Heart right ventricle (tissue), 16 donors: ENCODE data around the gene MBNL1. TPM values are rescaled to one million over a fixed set of nuclear protein-coding genes. Genes with fewer than 3 reads are reported as not detected.

Source experiments
- ATAC-seq, 8 donors: fragments of 200-7000 bp; cut with Tn5 transposase; one replicate each; pipeline ENCODE4 v1.9.1; 2020; ENCODE audit warnings: mild to moderate bottlenecking in 8 of 8, moderate library complexity in 8 of 8, moderate number of reproducible peaks in 1 of 8
- DNase-seq, 2 donors: peaks; one replicate each; pipeline ENCODE4 v3.0.0-alpha.2; 2020
- H3K27ac ChIP-seq, 10 donors: fragments of 200-600 bp; sonication (generic) in 2 of 10; one replicate each; pipeline versions ENCODE4 v1.5.0 to v1.8.0; 2020 to 2022; ENCODE audit warnings: mild to moderate bottlenecking in 3 of 10
- H3K27me3 ChIP-seq, 7 donors: fragments of 200-600 bp; one replicate each; pipeline ENCODE4 v1.8.0; 2021 to 2022; ENCODE audit warnings: mild to moderate bottlenecking in 2 of 7
- H3K36me3 ChIP-seq, 9 donors: fragments of 200-600 bp; sonication (generic) in 1 of 9; one replicate each; pipeline versions ENCODE4 v1.5.0 to v1.8.0; 2020 to 2022; ENCODE audit warnings: mild to moderate bottlenecking in 2 of 9
- H3K4me1 ChIP-seq, 9 donors: fragments of 200-600 bp; sonication (generic) in 1 of 9; one replicate each; pipeline versions ENCODE4 v1.5.0 to v1.8.0; 2020 to 2022; ENCODE audit warnings: mild to moderate bottlenecking in 4 of 9
- H3K4me3 ChIP-seq, 10 donors: fragments of 200-600 bp; sonication (generic) in 2 of 10; one replicate each; pipeline versions ENCODE4 v1.5.0 to v1.8.0; 2020 to 2022; ENCODE audit warnings: mild to moderate bottlenecking in 7 of 10, moderate library complexity in 2 of 10
- H3K9me3 ChIP-seq, 11 donors: fragments of 200-600 bp in 10 of 11; sonication (generic) in 2 of 11; one replicate each; pipeline versions ENCODE4 v1.5.0 to v1.8.0; 2013 to 2022; ENCODE audit warnings: mild to moderate bottlenecking in 2 of 11, control low read depth in 1 of 11, moderate library complexity in 1 of 11
- WGBS, 2 donors: extraction: QIAGEN DNeasy Blood & Tissue Kit; methylation state at CpG; one replicate each; pipeline ENCODE4 v1.1.7; 2013; ENCODE audit warnings: inconsistent platforms in 1 of 2; 5-methylcytosine and 5-hydroxymethylcytosine counted together
- intact Hi-C, 10 donors: fragments of 100-400 bp; cut with DNase I; formaldehyde crosslinking; loops; one replicate each; pipeline versions ENCODE4 v1.11.1 to v1.14.2; 2022
- polyA plus RNA-seq, 2 donors: library from polyadenylated mRNA; stranded (reverse); fragments of 200-250 nt; gene quantifications; one replicate each; pipeline ENCODE4 v1.2.3, GENCODE V29; 2013
- total RNA-seq, 10 donors: library from RNA; stranded (reverse); fragmentation: NEBNext Ultra II Directional in 3 of 10; extraction: Animal tissue kit (Norgen Biotek cat#: 25700) in 3 of 10; gene quantifications; one replicate each; pipeline versions ENCODE4 v1.2.1 to v1.2.4, GENCODE V29; 2021 to 2023
- TF ChIP-seq, protein P1 (sequence below), 9 donors: fragments of 200-600 bp; sonication (generic) in 2 of 9; IDR thresholded peaks; one replicate each; pipeline versions ENCODE4 v1.5.0 to v1.8.0; 2021 to 2022; ENCODE audit warnings: antibody characterized with exemption in 9 of 9, mild to moderate bottlenecking in 5 of 9, moderate library complexity in 1 of 9
- donor health status: Arrhythmogenic right ventricular cardiomyopathy.
- donor health status: ischemic (EF 13 %, LVEDD 7.1; RV severe dilation, severe dysfunction).
- donor health status: healthy with polysubstance abuse.
- donor health status: DM: no; HTN: yes; CAD: no.
- donor health status: DM: no; HTN: no; CAD: no.
- donor health status: ischemic (EF 25% LVEDD 6.9; RV normal size, moderate dysfunction).
- donor health status: ischemic (EF 25% LVEDD 5.7; RV mildly dilated, moderate dysfunction).
- donor health status: healthy.
- donor health status: DM: yes; HTN: yes; CAD: no.
- donor health status: Ischemic cardiomyopathy.
- donor health status: ischemic (EF 35%, LVEDD 5.7; RV mildly dilated, moderate dysfunction).
- donor health status: nonischemic (EF 11% LVEDD 7.7; RV severe dilation, severe dysfunction).
- donor health status: DM: yes; HTN: yes; CAD: no.
- donor health status: PGD.
- donor health status: ischemic (EF 29% LVEDD 5.4; RV normal size, mild dysfunction).
- donor health status: nonischemic (EF 23%, LVEDD 6.1; RV moderate dilation, normal function).

Gene MBNL1
- total and polyA plus RNA-seq, 12 donors = 33.1 to 236 (median 189) TPM

DNA sequence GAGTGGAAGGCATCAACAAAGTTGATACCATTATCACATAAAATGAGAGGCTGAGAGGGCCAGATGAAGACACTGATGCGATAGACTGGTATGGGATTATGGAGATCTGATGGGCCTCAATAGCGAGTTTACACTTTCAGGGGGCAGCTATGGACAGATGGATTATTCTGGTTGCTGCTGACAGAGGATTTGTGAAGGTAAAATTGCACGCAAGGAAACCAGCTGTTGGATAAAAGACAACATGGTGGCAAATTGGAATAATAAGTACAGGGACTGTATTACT lies 203.9 kb downstream of the MBNL1 start:
- 93 to 95% methylated on average over 3 of the region's 3 CpGs for WGBS, 2 donors
- H3K27ac ChIP-seq = no peak overlapping the region
- ATAC-seq = peak in 3 of 8 donors; percentile 11 to 56 (median 15)

DNA sequence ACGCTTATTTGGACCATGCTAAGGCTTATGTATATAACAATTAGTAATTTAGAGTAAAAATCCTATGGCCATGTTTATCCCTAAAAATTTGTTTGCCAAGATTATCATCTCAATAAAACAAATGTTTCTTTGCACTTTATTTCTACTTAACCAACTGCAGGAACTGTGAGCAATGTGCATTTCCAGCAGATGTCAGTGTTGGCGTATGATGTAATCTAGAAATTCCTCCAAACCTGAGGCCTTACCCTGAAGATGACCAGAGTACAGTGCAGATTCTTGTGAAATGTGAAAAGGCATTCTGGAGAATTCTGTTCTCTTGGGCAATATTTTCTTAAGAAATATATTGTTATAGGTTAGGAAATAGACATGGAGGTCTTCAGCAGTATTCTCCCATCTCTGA lies 205.9 kb downstream of the MBNL1 start:
- ATAC-seq (peak in 3 of 8 donors; percentile 52 to 63 (median 58)), DNase-seq (peak in 1 of 2 donors; percentile 26)
- Histone ChIP-seq H3K27ac (no peak overlapping the region), H3K36me3 (no peaks in the 10 kb centered on the region), H3K9me3 (peaks cover 0 to 17% (median 7%) of the 10 kb centered on the region in 11 donors), H3K4me3 (no peak overlapping the region), H3K4me1 (peaks cover 0 to 5% (median 0%) of the 10 kb centered on the region in 9 donors), H3K27me3 (no peaks in the 10 kb centered on the region)
- intact Hi-C loops = loop anchor here in 8 of 10 donors (2.0 to 10.0 kb wide), 6 partner anchors 48 to 400 kb away; no protein-coding TSS in a partner anchor
- WGBS, 2 donors = 84 to 93% methylated on average over 2 of the region's 2 CpGs
- TF ChIP-seq, protein P1, sequence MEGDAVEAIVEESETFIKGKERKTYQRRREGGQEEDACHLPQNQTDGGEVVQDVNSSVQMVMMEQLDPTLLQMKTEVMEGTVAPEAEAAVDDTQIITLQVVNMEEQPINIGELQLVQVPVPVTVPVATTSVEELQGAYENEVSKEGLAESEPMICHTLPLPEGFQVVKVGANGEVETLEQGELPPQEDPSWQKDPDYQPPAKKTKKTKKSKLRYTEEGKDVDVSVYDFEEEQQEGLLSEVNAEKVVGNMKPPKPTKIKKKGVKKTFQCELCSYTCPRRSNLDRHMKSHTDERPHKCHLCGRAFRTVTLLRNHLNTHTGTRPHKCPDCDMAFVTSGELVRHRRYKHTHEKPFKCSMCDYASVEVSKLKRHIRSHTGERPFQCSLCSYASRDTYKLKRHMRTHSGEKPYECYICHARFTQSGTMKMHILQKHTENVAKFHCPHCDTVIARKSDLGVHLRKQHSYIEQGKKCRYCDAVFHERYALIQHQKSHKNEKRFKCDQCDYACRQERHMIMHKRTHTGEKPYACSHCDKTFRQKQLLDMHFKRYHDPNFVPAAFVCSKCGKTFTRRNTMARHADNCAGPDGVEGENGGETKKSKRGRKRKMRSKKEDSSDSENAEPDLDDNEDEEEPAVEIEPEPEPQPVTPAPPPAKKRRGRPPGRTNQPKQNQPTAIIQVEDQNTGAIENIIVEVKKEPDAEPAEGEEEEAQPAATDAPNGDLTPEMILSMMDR (IDR thresholded peaks at IDR 0.05) = peak; percentile 7 to 76 (median 59)

More for the DNA sequence above, 203.9 kb downstream of the MBNL1 start:
- intact Hi-C loops = loop anchor here in 7 of 10 donors (5.0 to 10.0 kb wide), 5 partner anchors 50 to 398 kb away; no protein-coding TSS in a partner anchor
- peaks cover 0 to 5% (median 0%) of the 10 kb centered on the region in 9 donors for H3K4me1 ChIP-seq
- H3K9me3 ChIP-seq = peaks cover 0 to 14% (median 7%) of the 10 kb centered on the region in 11 donors
- H3K4me3 ChIP-seq = no peak overlapping the region
- no peaks in the 10 kb centered on the region for H3K36me3 ChIP-seq
- TF ChIP-seq, protein P1 (IDR thresholded peaks at IDR 0.05) = no peak
- no peak for DNase-seq
- H3K27me3 ChIP-seq = no peaks in the 10 kb centered on the region

DNA sequence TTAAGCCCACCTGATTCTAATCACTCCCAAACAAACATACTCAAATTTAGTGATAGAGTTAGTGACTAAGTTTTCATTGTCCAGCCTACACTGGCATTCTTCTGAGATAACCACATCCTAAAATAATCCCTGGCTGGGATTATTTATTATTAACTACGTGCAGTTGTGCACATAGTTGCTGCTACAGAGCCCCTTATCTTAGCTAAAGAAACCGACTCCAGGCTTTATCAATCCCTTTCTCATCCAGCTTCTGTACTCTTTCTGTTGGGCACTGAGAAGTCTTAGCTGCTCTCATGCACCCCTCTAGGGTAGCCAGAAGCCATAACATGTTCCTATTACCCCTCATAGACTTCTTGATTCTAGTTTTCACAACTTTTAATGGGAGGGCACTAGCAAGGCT lies 208.7 kb downstream of the MBNL1 start:
- intact Hi-C loops = loop anchor here in 7 of 10 donors (5.0 to 10.0 kb wide), 4 partner anchors 45 to 403 kb away; no protein-coding TSS in a partner anchor
- peaks cover 0 to 39% (median 10%) of the 10 kb centered on the region in 11 donors for H3K9me3 ChIP-seq
- H3K4me1 ChIP-seq = peaks cover 0 to 9% (median 0%) of the 10 kb centered on the region in 9 donors
- H3K4me3 ChIP-seq = no peak overlapping the region
- ATAC-seq (no peak), DNase-seq (no peak)
- WGBS, 2 donors = 28 to 30% methylated on average over 2 of the region's 2 CpGs
- TF ChIP-seq, protein P1 (IDR thresholded peaks at IDR 0.05) = no peak
- no peaks in the 10 kb centered on the region for H3K36me3 ChIP-seq
- no peaks in the 10 kb centered on the region for H3K27me3 ChIP-seq
- H3K27ac ChIP-seq = no peak overlapping the region

DNA sequence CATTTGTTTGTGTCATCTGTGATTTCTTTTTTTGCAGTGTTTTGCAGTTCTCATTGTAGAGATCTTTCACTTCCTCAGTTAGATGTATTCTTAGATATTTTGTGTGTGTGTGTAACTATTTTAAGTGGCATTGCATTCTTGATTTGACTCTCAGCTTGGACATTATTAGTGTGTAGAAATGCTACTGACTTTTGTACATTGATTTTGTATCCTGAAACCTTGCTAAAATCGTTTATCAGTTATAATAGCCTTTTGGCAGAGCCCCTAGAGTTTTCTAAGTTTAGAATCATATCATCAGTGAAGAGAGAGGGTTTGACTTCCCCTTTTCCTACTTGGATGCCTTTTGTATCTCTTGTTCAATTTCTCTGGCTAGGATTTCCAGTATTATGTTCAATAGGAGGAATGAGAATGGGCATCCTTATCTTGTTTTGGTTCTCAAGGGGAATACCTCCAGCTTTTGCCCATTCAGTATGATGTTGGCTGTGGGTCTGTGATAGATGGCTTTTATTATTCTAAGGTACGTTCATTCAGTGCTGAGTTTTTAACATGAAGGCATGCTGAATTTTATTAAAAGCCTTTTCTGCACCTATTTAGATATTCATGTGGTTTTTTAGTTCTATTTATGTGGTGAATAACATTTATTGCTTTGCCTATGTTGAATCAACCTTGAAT lies 211.7 kb downstream of the MBNL1 start:
- Histone ChIP-seq H3K27ac (no peak overlapping the region), H3K4me1 (peaks cover 0 to 9% (median 0%) of the 10 kb centered on the region in 9 donors), H3K27me3 (no peaks in the 10 kb centered on the region), H3K9me3 (peaks cover 0 to 53% (median 20%) of the 10 kb centered on the region in 11 donors), H3K4me3 (no peak overlapping the region), H3K36me3 (no peaks in the 10 kb centered on the region)
- TF ChIP-seq, protein P1 (IDR thresholded peaks at IDR 0.05) = no peak
- ATAC-seq = no peak
- DNase-seq = no peak
- 32 to 36% methylated on average over 2 of the region's 2 CpGs for WGBS, 2 donors
- intact Hi-C loops = loop anchor here in 1 of 10 donors (5.0 kb wide), 1 partner anchor 37 kb away; no protein-coding TSS in a partner anchor
